CD4-positive, alpha-beta T cell (primary cell): ENCODE results near the gene PMIS2. TPM values are rescaled to one million over a fixed set of nuclear protein-coding genes. Genes with fewer than 3 reads are reported as not detected.
A peak's percentile ranks its signal among the peaks of the same experiment; 100 is the strongest.

ENCODE experiments used
- ATAC-seq: fragments of 200-7000 bp; cut with Tn5 transposase; one replicate; pipeline ENCODE4 v1.10.0; 2022; ENCODE audit warnings: mild to moderate bottlenecking; ENCODE audit not compliant: poor library complexity
- CTCF ChIA-PET: fragments of 350-600 bp; sonication (Branson Sonifier 250); formaldehyde crosslinking; loops from one replicate; lab custom pipeline; 2021; ENCODE audit warnings: antibody characterized with exemption, inconsistent platforms; lab: Charles Lee
- POLR2A ChIA-PET: fragments of 350-600 bp; sonication (Branson Sonifier 250); formaldehyde crosslinking; loops from one replicate; lab custom pipeline; 2021; ENCODE audit warnings: antibody characterized with exemption, inconsistent platforms; lab: Charles Lee
- DNase-seq, 14 experiments: peaks; one replicate each; pipeline ENCODE4 v3.0.0-alpha.2; 2013 to 2020; ENCODE audit warnings: mixed read lengths in 2 of 14
- H3K27ac ChIP-seq, 2 donors: one replicate each; pipeline versions ENCODE4 v1.5.1 to v1.7.0; 2013; ENCODE audit warnings: low read length in 2 of 2, low read depth in 1 of 2, mild to moderate bottlenecking in 1 of 2
- H3K27me3 ChIP-seq, 2 experiments: 1 replicate in 1 of 2; 2 replicates in 1 of 2; pipeline versions ENCODE4 v1.6.1 to v1.7.0; 2013; ENCODE audit warnings: low read length in 2 of 2, control low read depth in 1 of 2, mild to moderate bottlenecking in 1 of 2, moderate library complexity in 1 of 2; ENCODE audit not compliant: insufficient read depth in 2 of 2, control insufficient read depth in 1 of 2
- H3K36me3 ChIP-seq: one replicate; pipeline ENCODE4 v1.6.1; 2013; ENCODE audit warnings: low read length, control low read depth; ENCODE audit not compliant: insufficient read depth
- H3K4me1 ChIP-seq: one replicate; pipeline ENCODE4 v1.6.1; 2013; ENCODE audit warnings: low read length, control low read depth; ENCODE audit not compliant: insufficient read depth
- H3K4me3 ChIP-seq: one replicate; pipeline ENCODE4 v1.5.1; 2013; ENCODE audit warnings: mild to moderate bottlenecking, low read length, moderate library complexity
- H3K9me3 ChIP-seq, 2 experiments: 1 replicate in 1 of 2; 2 replicates in 1 of 2; pipeline versions ENCODE4 v1.6.1 to v1.7.0; 2013; ENCODE audit warnings: low read length in 2 of 2, mild to moderate bottlenecking in 2 of 2, control low read depth in 1 of 2, moderate library complexity in 1 of 2; ENCODE audit not compliant: control insufficient read depth in 1 of 2, insufficient read depth in 1 of 2
- H3K27ac Mint-ChIP-seq: one replicate; pipeline ENCODE4 v1.8.0; 2020; ENCODE audit warnings: mixed read lengths
- H3K27me3 Mint-ChIP-seq: one replicate; pipeline ENCODE4 v1.8.0; 2021; ENCODE audit warnings: mixed read lengths
- H3K36me3 Mint-ChIP-seq: one replicate; pipeline ENCODE4 v1.8.0; 2021; ENCODE audit warnings: low read depth, mixed read lengths
- H3K4me1 Mint-ChIP-seq: one replicate; pipeline ENCODE4 v1.8.0; 2021; ENCODE audit warnings: low read depth, mixed read lengths
- H3K4me3 Mint-ChIP-seq: one replicate; pipeline ENCODE4 v1.8.0; 2020; ENCODE audit warnings: mild to moderate bottlenecking, mixed read lengths
- H3K9me3 Mint-ChIP-seq: one replicate; pipeline ENCODE4 v1.8.0; 2020; ENCODE audit warnings: mixed read lengths
- CTCF ChIP-seq: fragments of 200-600 bp; IDR thresholded peaks from one replicate; pipeline ENCODE4 v1.8.0; 2022; ENCODE audit warnings: antibody characterized with exemption, mild to moderate bottlenecking
- intact Hi-C, 2 experiments: fragments of 100-400 bp; cut with DNase I in 1 of 2; cut with micrococcal nuclease in 1 of 2; formaldehyde crosslinking; loops; one replicate each; pipeline versions ENCODE4 v1.15.1 to v1.9.0; 2023 to 2025; cut with DNase I, micrococcal nuclease
- total RNA-seq, 174 experiments: library from RNA in 2 of 174; stranded (reverse) in 2 of 174; gene quantifications; one replicate each; pipeline ENCODE4 v1.2.3 and lab custom pipeline; 2021 to 2026

The PMIS2 gene
- total RNA-seq, 2 experiments from 2014 or later: not detected

DNA sequence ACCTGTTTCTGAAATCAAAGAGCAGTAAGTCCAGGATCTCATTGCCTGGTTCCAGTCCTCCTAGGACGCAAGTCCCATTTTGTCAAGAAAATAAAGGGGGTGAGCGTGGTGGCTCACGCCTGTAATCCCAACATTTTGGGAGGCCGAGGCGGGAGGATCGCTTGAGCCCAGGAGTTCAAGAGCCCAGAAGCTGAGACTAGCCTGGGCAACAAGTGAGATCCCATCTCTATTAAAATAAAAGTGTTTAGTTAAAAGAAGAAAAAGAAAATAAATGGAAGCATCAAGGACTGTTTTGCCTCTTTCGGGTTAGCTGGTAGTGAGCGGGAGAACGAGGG is 26.2 kb downstream of the PMIS2 start:
- H3K27me3 ChIP-seq: no peaks in the 10 kb centered on the region
- H3K4me3 ChIP-seq: peak overlapping the region; percentile 92
- intact Hi-C loops: loop anchor here (1.0 to 2.0 kb wide), 4 partner anchors 16 to 36 kb away; partner anchors contain the start of genes COX6B1 (in 1 of the 2) and RBM42 (in 1 of the 2)
- ChIA-PET POLR2A (interaction anchor here (0.6 to 2.3 kb wide), 6 partner anchors 9 to 802 kb away, joined by 3 to 21 read pairs (median 4); partner anchors contain the start of gene COX6B1), CTCF (no interaction called here)
- H3K9me3 ChIP-seq: peaks cover 0 to 4% of the 10 kb centered on the region in 2 experiments
- H3K27ac Mint-ChIP-seq: peak overlapping the region; percentile 94
- peaks cover 36% of the 10 kb centered on the region for H3K4me1 Mint-ChIP-seq
- no peak overlapping the region for H3K27ac ChIP-seq
- peaks cover 16% of the 10 kb centered on the region for H3K36me3 Mint-ChIP-seq
- ATAC-seq (no peak), DNase-seq (no peak)
- peaks cover 3% of the 10 kb centered on the region for H3K9me3 Mint-ChIP-seq
- no peaks in the 10 kb centered on the region for H3K27me3 Mint-ChIP-seq
- peaks cover 38% of the 10 kb centered on the region for H3K4me1 ChIP-seq
- TF ChIP-seq CTCF: no peak
- H3K4me3 Mint-ChIP-seq: peak overlapping the region; percentile 94
- peaks cover 12% of the 10 kb centered on the region for H3K36me3 ChIP-seq

- TF ChIP-seq CTCF: no peak
- ATAC-seq (peak; percentile 91), DNase-seq (peak; percentile 89 to 98 (median 95))
- CTCF ChIA-PET: interaction anchor here (1.1 kb wide), 1 partner anchor 102 kb away, joined by 3 read pairs; no protein-coding TSS in a partner anchor
- Histone ChIP-seq H3K4me3 (peak within 1 kb of the TSS; percentile 92), H3K4me1 (peaks cover 38% of the 10 kb centered on the region), H3K27ac (peak within 1 kb of the TSS; percentile 70 to 72), H3K27me3 (no peaks in the 10 kb centered on the region), H3K36me3 (peaks cover 17% of the 10 kb centered on the region), H3K9me3 (no peaks in the 10 kb centered on the region)
- Mint-ChIP-seq H3K36me3 (peaks cover 16% of the 10 kb centered on the region), H3K9me3 (no peaks in the 10 kb centered on the region), H3K27me3 (no peaks in the 10 kb centered on the region), H3K4me3 (peak within 1 kb of the TSS; percentile 94), H3K4me1 (peaks cover 36% of the 10 kb centered on the region), H3K27ac (peak within 1 kb of the TSS; percentile 94)
- intact Hi-C loops: loop anchor here (1.0 to 2.0 kb wide), 5 partner anchors 16 to 67 kb away; partner anchors contain the start of genes COX6B1 (in 1 of the 2), RBM42 (in 1 of the 2) and TMEM147 (in 1 of the 2)
- POLR2A ChIA-PET: interaction anchor here (0.6 to 2.3 kb wide), 7 partner anchors 9 to 802 kb away, joined by 3 to 21 read pairs (median 4); partner anchors contain the start of gene COX6B1
These were observed 26.8 kb downstream of the PMIS2 start, which contains the start of gene HAUS5 for GRCh38 chr19:35612559-35613321. Gene HAUS5 (plus strand): TSS chr19:35612735. CDS start chr19:35612795, 60 bp downstream.

DNA sequence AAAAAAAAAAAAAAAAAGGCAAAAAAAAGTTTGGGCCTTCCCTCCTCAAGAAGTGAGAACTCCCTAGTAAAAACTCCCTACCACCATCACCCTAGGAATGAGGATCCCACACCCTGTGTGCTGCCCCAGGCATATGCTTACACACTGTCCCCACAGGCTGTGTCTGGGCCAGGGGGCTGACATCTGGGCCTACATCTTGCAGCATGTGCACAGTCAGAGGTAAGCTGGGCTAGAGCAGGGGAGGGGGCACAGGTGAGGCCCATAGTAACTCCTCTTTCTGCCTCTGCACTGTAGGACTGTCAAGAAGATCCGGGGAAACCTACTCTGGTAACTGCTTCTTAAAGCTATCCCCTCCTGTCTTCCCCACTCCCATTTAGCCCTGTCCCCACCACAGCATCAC is 27.6 kb downstream of the PMIS2 start:
- Mint-ChIP-seq H3K4me1 (peaks cover 32% of the 10 kb centered on the region), H3K36me3 (peaks cover 16% of the 10 kb centered on the region), H3K27me3 (no peaks in the 10 kb centered on the region), H3K4me3 (peak overlapping the region; percentile 94), H3K27ac (peak overlapping the region; percentile 94), H3K9me3 (no peaks in the 10 kb centered on the region)
- H3K4me1 ChIP-seq: peaks cover 38% of the 10 kb centered on the region
- DNase-seq (no peak), ATAC-seq (no peak)
- no peak overlapping the region for H3K27ac ChIP-seq
- no peak overlapping the region for H3K4me3 ChIP-seq
- no peaks in the 10 kb centered on the region for H3K9me3 ChIP-seq
- H3K27me3 ChIP-seq: no peaks in the 10 kb centered on the region
- intact Hi-C loops: loop anchor here in 1 of 2 experiments (1.0 to 2.0 kb wide), 3 partner anchors 15 to 68 kb away; partner anchors contain the start of genes RBM42 and TMEM147
- POLR2A ChIA-PET: interaction anchor here (1.0 to 2.3 kb wide), 3 partner anchors 16 to 35 kb away, joined by 3 to 21 read pairs (median 15); partner anchors contain the start of gene COX6B1
- no peak for TF ChIP-seq CTCF
- H3K36me3 ChIP-seq: peaks cover 21% of the 10 kb centered on the region
- CTCF ChIA-PET: interaction anchor here (0.6 to 1.1 kb wide), 2 partner anchors 22 to 103 kb away, joined by 3 read pairs; no protein-coding TSS in a partner anchor
